IMR-90 (cell line): ENCODE results near the gene CIITA. TPM values are rescaled to one million over a fixed set of nuclear protein-coding genes. Genes with fewer than 3 reads are reported as not detected.

ENCODE experiments used
- ATAC-seq: fragments of 200-7000 bp; cut with Tn5 transposase; 2 replicates; pipeline ENCODE4 v1.9.1; 2020; ENCODE audit warnings: low read depth, mild to moderate bottlenecking, moderate library complexity
- BruUV-seq: library from RNA; stranded (reverse); fragments of 400-500 nt; replicated peaks from 2 replicates; lab custom pipeline; 2021; lab: Mats Ljungman, UMichigan
- CTCF ChIA-PET: fragments of 300-600 bp; formaldehyde crosslinking; extraction: SDS; loops from one replicate; lab custom pipeline; 2021; ENCODE audit warnings: antibody characterized with exemption; lab: Yijun Ruan, JAX
- POLR2A ChIA-PET: fragments of 300-600 bp; sonication (Branson Sonifier 250); formaldehyde crosslinking; loops from one replicate; lab custom pipeline; 2022; ENCODE audit warnings: antibody characterized with exemption; ENCODE audit not compliant: unreplicated experiment; lab: Charles Lee
- DNase-seq: peaks from one replicate; pipeline ENCODE4 v3.0.0; 2013
- H2AFZ ChIP-seq: replicated peaks from 2 replicates; pipeline ENCODE3; 2013; ENCODE audit warnings: low read length, mild to moderate bottlenecking; ENCODE audit not compliant: poor library complexity
- H2AK5ac ChIP-seq: 2 replicates; pipeline ENCODE4 v1.6.1; 2013; ENCODE audit warnings: low read depth, low read length, inconsistent platforms
- H2AK9ac ChIP-seq: replicated peaks from 2 replicates; pipeline ENCODE3; 2013; ENCODE audit warnings: mild to moderate bottlenecking, low read depth, low read length, moderate library complexity; ENCODE audit not compliant: poor library complexity
- H2BK120ac ChIP-seq: 2 replicates; pipeline ENCODE4 v1.6.1; 2013; ENCODE audit warnings: low read depth, low read length, inconsistent platforms
- H2BK15ac ChIP-seq: 3 replicates; pipeline ENCODE4 v1.6.1; 2013; ENCODE audit warnings: low read depth, low read length, inconsistent platforms
- H2BK20ac ChIP-seq: 2 replicates; pipeline ENCODE4 v1.6.1; 2013; ENCODE audit warnings: low read depth, mild to moderate bottlenecking, inconsistent platforms, low read length, moderate library complexity
- H2BK5ac ChIP-seq: 2 replicates; pipeline ENCODE4 v1.6.1; 2013; ENCODE audit warnings: mild to moderate bottlenecking, low read depth, low read length, inconsistent platforms; ENCODE audit not compliant: poor library complexity, severe bottlenecking
- H3K14ac ChIP-seq: replicated peaks from 2 replicates; pipeline ENCODE4 v1.6.1; 2013; ENCODE audit warnings: low read depth, low read length, inconsistent platforms
- H3K18ac ChIP-seq: 2 replicates; pipeline ENCODE4 v1.6.1; 2013; ENCODE audit warnings: low read depth, low read length, control low read depth
- H3K23ac ChIP-seq: 2 replicates; pipeline ENCODE4 v1.6.1; 2013; ENCODE audit warnings: low read depth, low read length, inconsistent platforms
- H3K27ac ChIP-seq: 2 replicates; pipeline ENCODE4 v1.5.1; 2013; ENCODE audit warnings: mild to moderate bottlenecking, control low read depth, low read length; ENCODE audit not compliant: insufficient read depth
- H3K27me3 ChIP-seq: 2 replicates; pipeline ENCODE4 v1.6.1; 2013; ENCODE audit warnings: low read length; ENCODE audit not compliant: control insufficient read depth, insufficient read depth
- H3K36me3 ChIP-seq: 2 replicates; pipeline ENCODE4 v1.6.1; 2013; ENCODE audit warnings: low read length, mixed read lengths; ENCODE audit not compliant: control insufficient read depth, insufficient read depth
- H3K4ac ChIP-seq: 2 replicates; pipeline ENCODE4 v1.6.1; 2013; ENCODE audit warnings: low read depth, low read length, inconsistent platforms
- H3K4me1 ChIP-seq: 2 replicates; pipeline ENCODE4 v1.6.1; 2013; ENCODE audit warnings: low read length, mixed read lengths; ENCODE audit not compliant: control insufficient read depth, insufficient read depth
- H3K4me2 ChIP-seq: 2 replicates; pipeline ENCODE4 v1.6.1; 2013; ENCODE audit warnings: low read depth, mild to moderate bottlenecking, control low read depth, low read length, moderate library complexity
- H3K4me3 ChIP-seq: 2 replicates; pipeline ENCODE4 v1.5.1; 2013; ENCODE audit warnings: low read depth, mild to moderate bottlenecking, control low read depth, low read length, moderate library complexity; ENCODE audit not compliant: insufficient read depth
- H3K56ac ChIP-seq: 2 replicates; pipeline ENCODE4 v1.6.1; 2013; ENCODE audit warnings: low read length, inconsistent platforms; ENCODE audit not compliant: insufficient read depth; ENCODE audit errors: extremely low read depth
- H3K79me1 ChIP-seq, 2 experiments: 2 replicates each; pipeline ENCODE4 v1.6.1; 2013; ENCODE audit warnings: low read length in 2 of 2, inconsistent platforms in 1 of 2, low read depth in 1 of 2
- H3K9ac ChIP-seq: 2 replicates; pipeline ENCODE4 v1.6.1; 2013; ENCODE audit warnings: low read depth, low read length, control low read depth
- H3K9me1 ChIP-seq: 2 replicates; pipeline ENCODE4 v1.6.1; 2013; ENCODE audit warnings: low read length, inconsistent platforms; ENCODE audit not compliant: insufficient read depth
- H3K9me3 ChIP-seq: 2 replicates; pipeline ENCODE4 v1.6.1; 2013; ENCODE audit warnings: low read length; ENCODE audit not compliant: control insufficient read depth, insufficient read depth
- H4K20me1 ChIP-seq: 2 replicates; pipeline ENCODE4 v1.6.1; 2013; ENCODE audit warnings: low read length, inconsistent platforms; ENCODE audit not compliant: insufficient read depth
- H4K5ac ChIP-seq: 2 replicates; pipeline ENCODE4 v1.6.1; 2013; ENCODE audit warnings: mild to moderate bottlenecking, low read depth, low read length, control low read depth
- H4K8ac ChIP-seq, 2 experiments: 2 replicates each; pipeline ENCODE4 v1.6.1; 2013; ENCODE audit warnings: low read depth in 2 of 2, low read length in 2 of 2, control low read depth in 1 of 2, inconsistent platforms in 1 of 2
- H4K91ac ChIP-seq: 2 replicates; pipeline ENCODE4 v1.6.1; 2013; ENCODE audit warnings: low read depth, low read length, inconsistent platforms; ENCODE audit not compliant: insufficient read depth
- CEBPB ChIP-seq: IDR thresholded peaks from 2 replicates; pipeline ENCODE4 v1.6.1; 2012; ENCODE audit warnings: low read depth, low read length, improper control_type of control experiment
- NFE2L2 ChIP-seq: fragments of 150-350 bp; IDR thresholded peaks from 2 replicates; pipeline ENCODE4 v1.6.1; 2016; ENCODE audit warnings: low read depth, mild to moderate bottlenecking, low read length
- WGBS, 2 experiments: methylation state at CpG; one replicate each; pipeline versions ENCODE4 v1.1.5 to v1.1.7; 2013; ENCODE audit warnings: missing lambda C conversion rate in 2 of 2; ENCODE audit not compliant: insufficient read length in 1 of 2; ENCODE audit errors: extremely low coverage in 2 of 2; 5-methylcytosine and 5-hydroxymethylcytosine counted together
- dilution Hi-C: fragments of 300-500 bp; cut with HindIII; formaldehyde crosslinking; loops from one replicate; pipeline ENCODE4 v1.14.3; 2018; ENCODE audit warnings: low sequenced_read_pairs; ENCODE audit not compliant: unreplicated experiment
- in situ Hi-C: fragments of 300-500 bp; cut with MboI; formaldehyde crosslinking; loops from 3 replicates; pipeline ENCODE4 v1.14.3; 2019; ENCODE audit warnings: low sequenced_read_pairs, inconsistent platforms, mixed read lengths
- intact Hi-C: fragments of 100-400 bp; cut with micrococcal nuclease; formaldehyde crosslinking; loops from 2 replicates; pipeline ENCODE4 v1.10.0; 2022
- polyA plus RNA-seq, 3 experiments: library from polyadenylated mRNA; depleted of rRNA; stranded (reverse); fragments of >200 nt; gene quantifications; 2 replicates each; pipeline ENCODE4 v1.2.3, GENCODE V29; 2012; ENCODE audit warnings: low replicate concordance in 1 of 3
- total RNA-seq: library from RNA; depleted of rRNA; stranded (reverse); fragments of >200 nt; gene quantifications from 2 replicates; pipeline ENCODE4 v1.2.3, GENCODE V29; 2012

CIITA gene
- total and polyA plus RNA-seq, 2 of the 4 experiments (the other 2 are of a cell fraction) = 0.10 TPM; not detected in 1

- H4K5ac ChIP-seq = no peak overlapping the region
- no peak overlapping the region for H4K8ac ChIP-seq
- BruUV-seq = no TSS peak
- no peak for TF ChIP-seq NFE2L2
- TF ChIP-seq CEBPB = 0 out of 2 replicates have a peak, but pooled peaks have one; percentile 2
- intact Hi-C loops (no loop called here), in situ Hi-C loops (no loop called here), dilution Hi-C loops (no loop called here)
- ATAC-seq (no peak), DNase-seq (no peak)
- H3K23ac ChIP-seq = no peak overlapping the region
- no peak overlapping the region for H3K4me2 ChIP-seq
- no peak overlapping the region for H3K4me3 ChIP-seq
- H2BK20ac ChIP-seq = no peak overlapping the region
- no peak overlapping the region for H2BK5ac ChIP-seq
- H3K4me1 ChIP-seq = no peaks in the 10 kb centered on the region
- no peak overlapping the region for H2BK120ac ChIP-seq
- H3K36me3 ChIP-seq = no peaks in the 10 kb centered on the region
- ChIA-PET CTCF (interaction anchor here (1.2 kb wide), 1 partner anchor 13 kb away, joined by 3 read pairs; no protein-coding TSS in a partner anchor), POLR2A (no interaction called here)
- no peak overlapping the region for H3K18ac ChIP-seq
- no CpG with 5 or more reads among the region's 4 CpGs for WGBS, 2 experiments
- H2AFZ ChIP-seq = no peak overlapping the region
- no peaks in the 10 kb centered on the region for H3K79me1 ChIP-seq
- peaks cover 3% of the 10 kb centered on the region; the same call in 1 of the 2 replicates for H3K27me3 ChIP-seq
- H3K4ac ChIP-seq = no peak overlapping the region
- no peak overlapping the region for H2AK5ac ChIP-seq
- H4K20me1 ChIP-seq = no peaks in the 10 kb centered on the region
- H3K9me3 ChIP-seq = no peaks in the 10 kb centered on the region
- H2BK15ac ChIP-seq = no peak overlapping the region
- no peak overlapping the region for H3K9ac ChIP-seq
- no peaks in the 10 kb centered on the region for H3K9me1 ChIP-seq
- H2AK9ac ChIP-seq = no peak overlapping the region
- H3K56ac ChIP-seq = no peak overlapping the region
- no peak overlapping the region for H3K27ac ChIP-seq
- no peak overlapping the region for H3K14ac ChIP-seq
- no peak overlapping the region for H4K91ac ChIP-seq
Measured at GRCh38 chr16:10850478-10850850, 26.5 kb upstream of the CIITA start.
